ENCODE measurements around the gene TGFBR3L.

GRCh38 chr19:7881910-7882309 lies 32.7 kb upstream of the TGFBR3L start:
- TF ChIP-seq CTCF (IDR thresholded peaks at IDR 0.05), result no peak
- TF ChIP-seq POLR2A (IDR thresholded peaks at IDR 0.05), result no peak
